GM19351 (cell line): ENCODE data around the gene KLHDC8B.
"Not testable (repeated sequence)": the region's sequence is repeated elsewhere in the genome, so short reads cannot be mapped to it uniquely, and the experiment has no call there.

Experiments
- ATAC-seq: cut with Tn5 transposase; IDR thresholded peaks from one replicate; pipeline ENCODE4 v1.9.1; 2021; ENCODE audit warnings: mild to moderate bottlenecking, moderate library complexity; ENCODE audit not compliant: unreplicated experiment

The KLHDC8B gene

DNA sequence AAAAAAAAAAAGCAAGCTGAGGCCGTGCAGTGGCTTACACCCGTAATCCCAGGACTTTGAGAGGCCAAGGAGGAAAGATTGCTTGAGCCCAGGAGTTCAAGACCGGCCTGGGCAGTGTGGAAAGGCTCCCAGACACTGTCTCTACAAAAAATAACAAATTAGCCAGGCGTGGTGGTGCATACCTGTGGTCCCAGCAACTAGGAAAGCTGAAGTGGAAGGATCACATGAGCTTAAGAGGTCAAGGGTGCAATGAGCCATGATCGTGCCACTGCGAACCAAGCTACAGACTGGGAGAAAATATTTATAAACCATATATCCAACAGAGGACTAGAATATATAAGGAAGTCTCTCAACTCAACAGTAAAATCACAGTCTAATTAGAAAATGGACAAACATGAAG, 10.0 kb downstream of the KLHDC8B start:
- ATAC-seq: no peak

DNA sequence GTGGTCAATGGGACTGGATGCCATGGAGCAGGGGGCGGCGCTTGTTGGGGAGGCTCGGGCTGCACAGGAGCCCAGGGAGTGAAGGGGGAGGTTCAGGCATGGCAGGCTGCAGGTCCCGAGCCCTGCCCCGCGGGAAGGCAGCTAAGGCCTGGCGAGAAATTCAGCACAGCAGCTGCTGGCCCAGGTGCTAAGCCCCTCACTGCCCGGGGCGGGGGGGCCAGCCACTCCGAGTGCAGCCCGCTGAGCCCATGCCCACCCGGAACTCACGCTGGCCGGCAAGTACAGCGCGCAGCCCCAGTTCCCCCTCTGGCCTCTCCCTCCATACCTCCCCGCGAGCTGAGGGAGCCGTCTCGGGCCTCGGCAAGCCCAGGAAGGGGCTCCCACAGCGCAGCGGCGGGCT, 11.3 kb downstream of the KLHDC8B start:
- ATAC-seq: no peak

DNA sequence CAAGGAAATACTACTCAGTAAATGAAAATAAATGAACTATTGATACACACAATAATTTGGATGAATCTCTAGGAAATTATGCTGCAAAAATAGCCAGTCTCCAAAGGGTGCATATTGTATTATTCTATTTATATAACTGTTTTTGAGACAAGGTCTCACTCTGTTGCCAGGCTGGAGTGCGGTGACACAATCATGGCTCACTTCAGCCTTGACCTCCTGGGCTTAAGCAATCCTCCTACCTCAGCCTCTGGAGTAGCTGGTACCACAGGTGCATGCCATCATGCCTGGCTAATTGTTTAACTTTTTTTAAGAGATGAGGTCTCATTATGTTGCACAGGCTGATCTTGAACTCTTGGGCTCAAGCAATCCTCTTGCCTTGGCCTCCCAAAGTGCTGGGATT, 12.5 kb downstream of the KLHDC8B start:
- ATAC-seq: no peak

DNA sequence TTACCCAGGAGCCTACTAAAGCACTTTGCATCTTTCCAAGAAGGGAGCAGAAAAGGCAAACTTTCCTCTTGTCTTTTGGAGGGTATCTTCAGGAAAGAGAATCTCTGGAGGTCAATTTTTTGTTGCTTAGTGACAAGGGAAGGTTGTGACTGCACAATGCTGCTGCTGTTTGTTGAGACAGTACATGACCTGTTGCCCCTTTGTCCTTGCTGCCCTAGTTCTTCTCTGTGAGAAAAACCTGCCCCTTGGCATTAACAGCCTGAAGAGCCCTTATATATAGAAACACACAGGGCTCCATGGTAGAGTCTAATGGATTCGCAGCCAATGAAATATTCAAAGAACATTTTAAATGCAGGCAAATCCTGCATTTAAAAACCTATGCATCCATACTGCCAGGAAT, 20.3 kb downstream of the KLHDC8B start:
- ATAC-seq: no peak

DNA sequence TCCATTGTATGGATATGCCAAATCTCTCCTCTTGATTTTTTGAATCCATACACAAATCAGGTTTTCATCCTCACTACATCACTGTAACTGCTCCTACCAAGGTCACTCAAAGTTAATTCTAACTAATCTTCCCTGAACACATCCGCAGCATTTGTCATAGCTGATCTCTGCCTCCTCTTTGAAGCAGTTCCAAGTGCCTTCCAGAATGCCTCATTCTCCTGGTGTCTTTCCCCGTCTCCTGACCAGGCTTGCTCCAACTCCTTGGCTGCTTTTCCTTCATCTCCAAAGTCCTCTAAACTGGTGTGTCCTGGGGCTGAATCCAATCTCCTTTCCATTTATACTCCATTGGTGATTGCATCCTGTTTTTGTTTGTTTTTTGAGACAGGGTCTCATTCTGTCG, 26.8 kb downstream of the KLHDC8B start:
- no peak for ATAC-seq

DNA sequence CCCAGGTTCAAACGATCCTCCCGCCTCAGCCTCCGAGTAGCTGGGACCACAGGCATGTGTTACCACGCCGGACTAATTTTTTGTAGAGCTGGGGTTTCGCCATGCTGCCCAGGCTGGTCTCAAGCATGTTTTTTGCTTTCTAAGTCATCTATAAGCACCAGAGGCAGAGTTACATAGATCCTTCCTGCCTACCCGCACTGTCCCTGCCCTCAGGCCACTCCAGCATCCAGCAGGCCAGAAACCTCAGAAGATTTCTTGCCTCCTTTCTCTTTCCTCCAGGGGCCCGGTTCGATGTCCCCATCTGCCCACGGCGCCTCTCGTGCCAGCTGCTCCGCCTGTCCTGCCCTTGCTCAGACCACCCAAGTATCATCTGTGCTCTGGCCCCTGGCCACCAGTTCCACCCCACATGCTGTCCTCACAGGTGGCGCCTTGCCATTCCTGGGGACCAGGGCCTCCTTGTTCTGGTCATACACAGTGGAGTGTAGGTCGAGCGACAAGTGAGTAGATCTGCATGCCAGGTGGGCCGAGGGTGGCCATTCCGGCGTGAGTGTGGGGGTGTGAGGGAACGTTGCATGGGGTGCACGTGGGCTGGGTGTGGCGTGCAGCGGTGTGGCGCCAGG, 27.3 kb downstream of the KLHDC8B start:
- ATAC-seq: no peak

DNA sequence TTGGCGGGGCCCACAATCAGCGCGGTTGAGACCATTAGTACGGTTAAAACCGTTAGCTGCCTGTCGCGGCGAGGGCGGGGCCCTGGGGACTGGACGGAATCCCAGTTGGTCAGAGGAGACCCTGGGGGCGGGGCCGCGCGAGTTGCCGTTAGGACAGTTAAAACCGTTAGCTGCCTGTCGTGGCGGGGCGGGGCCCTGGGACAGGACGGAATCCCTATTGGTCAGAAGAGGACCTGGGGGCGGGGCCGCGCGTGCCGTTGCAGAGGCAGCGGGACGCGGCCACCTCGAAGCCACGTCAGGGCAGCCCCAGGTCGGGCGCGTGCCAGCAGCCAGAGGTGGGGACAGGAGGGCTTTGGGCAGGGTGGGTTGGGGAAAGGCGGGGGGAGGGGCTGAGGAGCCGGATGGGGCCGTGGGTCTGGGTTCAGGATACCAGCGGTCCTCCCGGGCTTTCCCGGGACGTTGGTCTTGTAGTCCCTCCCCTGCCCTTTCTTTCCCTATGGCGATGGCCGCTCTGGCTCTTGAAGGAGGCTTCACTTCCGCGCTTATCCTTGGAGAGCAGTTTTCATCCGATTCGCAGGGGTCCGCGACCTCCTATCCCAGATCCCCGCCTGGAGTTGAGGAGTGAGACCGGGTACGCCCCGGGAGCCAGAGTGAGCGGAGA, 28.0 kb downstream of the KLHDC8B start:
- ATAC-seq: no peak

DNA sequence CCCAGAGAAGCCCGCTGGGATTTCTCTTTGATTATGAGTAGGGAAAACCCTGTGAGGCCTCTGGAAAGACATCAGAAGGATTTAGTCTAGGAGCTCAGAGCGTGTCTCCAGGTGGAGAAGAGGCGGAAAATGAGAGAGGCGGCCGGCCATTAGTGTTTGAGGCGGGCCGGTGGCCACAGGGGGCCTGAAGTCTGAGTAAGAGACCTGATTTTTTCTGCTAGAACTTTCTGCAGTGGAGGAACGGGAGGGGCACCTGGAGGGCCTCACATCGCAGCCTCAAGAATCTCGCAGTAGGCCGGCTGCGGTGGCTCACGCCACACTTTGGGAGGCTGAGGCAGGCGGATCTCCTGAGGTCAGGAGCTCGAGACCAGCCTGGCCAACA, 28.5 kb downstream of the KLHDC8B start:
- no peak for ATAC-seq

DNA sequence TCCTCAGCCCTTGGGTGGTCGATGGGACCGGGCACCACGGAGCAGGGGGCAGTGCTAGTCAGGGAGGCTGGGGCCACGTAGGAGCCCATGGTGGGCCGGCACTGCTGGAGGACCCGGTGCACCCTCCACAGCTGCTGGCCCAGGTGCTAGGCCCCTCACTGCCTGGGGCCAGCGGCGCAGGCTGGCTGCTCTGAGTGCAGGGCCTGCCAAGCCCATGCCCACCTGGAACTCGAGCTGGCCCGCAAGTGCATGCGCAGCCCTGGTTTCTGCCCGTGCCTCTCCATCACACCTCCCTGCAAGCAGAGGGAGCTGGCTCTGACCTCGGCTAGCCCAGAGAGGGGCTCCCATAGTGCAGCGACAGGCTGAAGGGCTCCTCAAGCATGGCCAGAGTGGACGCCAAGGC, 42.1 kb downstream of the KLHDC8B start:
- ATAC-seq: no peak

DNA sequence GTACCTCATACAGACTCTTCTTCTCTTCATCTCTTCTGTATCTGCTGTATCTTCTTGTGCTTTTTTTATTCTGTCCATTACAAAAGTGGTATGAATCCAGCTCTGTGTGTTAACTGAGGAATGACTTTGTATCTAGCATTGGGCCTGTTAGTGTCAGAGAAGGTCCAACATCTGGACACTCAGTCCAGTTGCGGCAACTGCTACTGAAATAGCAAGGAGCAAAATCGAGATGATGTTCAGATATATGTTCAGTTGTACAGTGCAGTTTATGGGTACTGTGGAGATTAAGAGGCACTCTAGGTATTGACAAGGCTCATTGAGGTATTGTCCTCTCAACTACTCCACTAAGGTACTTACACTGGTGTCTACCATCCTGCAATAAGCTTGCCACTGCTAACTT, 42.6 kb downstream of the KLHDC8B start:
- ATAC-seq: no peak

DNA sequence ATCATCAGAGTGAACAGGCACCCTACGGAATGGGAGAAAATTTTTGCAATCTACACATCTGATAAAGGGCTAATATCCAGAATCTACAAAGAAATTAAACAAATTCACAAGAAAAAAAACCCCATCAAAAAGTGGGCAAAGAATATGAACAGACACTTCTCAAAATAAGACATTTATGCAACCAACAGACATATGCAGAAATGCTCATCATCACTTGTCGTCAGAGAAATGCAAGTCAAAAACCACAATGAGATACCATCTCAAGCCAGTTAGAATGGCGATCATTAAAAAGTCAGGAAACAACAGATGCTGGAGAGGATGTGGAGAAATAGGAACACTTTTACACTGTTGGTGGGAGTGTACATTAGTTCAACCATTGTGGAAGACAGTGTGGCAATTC, 45.3 kb downstream of the KLHDC8B start:
- ATAC-seq: not testable (repeated sequence)

DNA sequence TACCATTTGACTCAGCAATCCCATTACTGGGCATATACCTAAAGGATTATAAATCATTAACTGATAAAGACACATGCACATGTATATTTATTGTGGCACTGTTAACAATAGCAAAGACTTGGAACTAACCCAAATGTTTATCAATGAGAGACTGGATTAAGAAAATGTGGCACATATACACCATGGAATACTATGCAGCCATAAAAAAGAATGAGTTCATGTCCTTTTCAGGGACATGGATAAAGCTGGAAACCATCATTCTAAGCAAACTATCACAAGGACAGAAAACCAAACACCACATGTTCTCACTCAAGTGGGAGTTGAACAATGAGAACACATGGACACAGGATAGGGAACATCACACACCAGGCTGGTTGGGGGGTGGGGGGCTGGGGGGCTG, 45.7 kb downstream of the KLHDC8B start:
- ATAC-seq: not testable (repeated sequence)

DNA sequence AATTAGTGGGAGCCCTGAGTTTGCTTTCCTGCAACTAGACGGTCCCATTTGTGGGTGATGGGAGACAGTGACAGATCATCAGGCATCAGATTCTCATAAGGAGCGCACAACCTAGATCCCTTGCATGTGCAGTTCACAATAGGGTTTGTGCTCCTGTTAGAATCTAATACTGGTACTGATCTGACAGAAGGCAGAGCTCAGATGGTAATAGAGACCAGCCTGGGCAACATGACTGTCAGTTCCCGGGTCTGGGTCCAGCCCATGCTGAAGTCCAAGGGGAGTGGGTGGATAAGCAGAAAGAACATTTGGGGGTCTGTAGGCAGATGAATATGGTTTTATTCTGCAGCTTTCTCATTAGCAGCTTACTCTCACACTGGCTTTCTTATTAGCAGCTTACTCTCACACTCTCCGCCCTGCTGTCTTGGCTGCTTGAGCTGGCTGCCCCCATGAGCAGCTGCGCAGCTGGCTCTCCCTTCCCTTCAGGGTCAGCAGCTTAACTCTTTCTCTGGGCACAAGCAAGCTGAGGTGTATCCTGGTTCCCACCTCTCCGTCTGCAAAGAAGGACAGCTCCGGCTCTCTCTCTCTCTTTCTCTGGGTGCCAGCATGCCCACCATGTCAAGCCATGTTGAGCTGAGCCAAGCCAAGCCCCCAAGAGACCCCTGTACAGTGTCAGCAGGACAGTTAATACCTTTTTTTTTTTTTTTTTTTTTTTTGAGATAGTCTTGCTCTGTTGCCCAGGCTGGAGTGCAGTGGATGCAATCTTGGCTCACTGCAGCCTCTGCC, 46.5 kb downstream of the KLHDC8B start:
- ATAC-seq: no peak

DNA sequence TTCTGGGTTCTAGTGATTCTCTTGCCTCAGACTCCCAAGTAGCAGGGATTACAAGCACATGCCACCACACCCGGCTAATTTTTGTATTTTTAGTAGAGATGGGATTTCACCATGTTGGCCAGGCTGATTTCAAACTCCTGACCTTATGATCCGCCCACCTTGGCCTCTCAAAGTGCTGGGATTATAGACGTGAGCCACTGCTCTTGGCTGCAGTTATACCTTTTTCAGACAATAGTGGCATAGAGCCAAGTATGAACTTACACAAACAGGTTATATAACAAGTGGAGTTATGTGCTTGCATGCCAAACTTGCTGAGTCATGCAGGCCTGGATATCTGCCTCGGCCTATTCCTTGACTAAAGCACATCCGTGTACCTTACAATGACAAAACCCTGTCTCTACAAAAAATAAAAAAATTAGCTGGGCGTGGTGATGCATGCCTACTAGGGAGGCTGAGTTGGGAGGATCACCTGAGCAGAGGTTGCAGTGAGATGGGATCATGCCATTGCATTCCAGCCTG, 47.1 kb downstream of the KLHDC8B start:
- ATAC-seq: not testable (repeated sequence)

DNA sequence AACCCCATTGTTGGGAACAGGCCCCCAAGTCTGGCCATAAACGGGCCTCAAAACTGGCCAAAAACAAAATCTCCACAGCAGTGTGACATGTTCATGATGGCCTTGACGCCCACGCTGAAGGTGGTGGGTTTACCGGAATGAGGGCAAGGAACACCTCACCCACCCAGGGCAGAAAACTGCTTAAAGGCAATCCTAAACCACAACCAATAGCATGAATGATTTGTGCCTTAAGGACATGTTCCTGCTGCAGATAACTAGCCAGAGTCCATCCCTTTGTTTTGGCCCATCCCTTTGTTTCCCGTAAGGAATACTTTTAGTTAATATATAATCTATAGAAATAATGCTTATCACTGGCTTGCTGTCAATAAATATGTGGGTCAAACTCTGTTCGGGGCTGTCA, 47.7 kb downstream of the KLHDC8B start:
- ATAC-seq: no peak

DNA sequence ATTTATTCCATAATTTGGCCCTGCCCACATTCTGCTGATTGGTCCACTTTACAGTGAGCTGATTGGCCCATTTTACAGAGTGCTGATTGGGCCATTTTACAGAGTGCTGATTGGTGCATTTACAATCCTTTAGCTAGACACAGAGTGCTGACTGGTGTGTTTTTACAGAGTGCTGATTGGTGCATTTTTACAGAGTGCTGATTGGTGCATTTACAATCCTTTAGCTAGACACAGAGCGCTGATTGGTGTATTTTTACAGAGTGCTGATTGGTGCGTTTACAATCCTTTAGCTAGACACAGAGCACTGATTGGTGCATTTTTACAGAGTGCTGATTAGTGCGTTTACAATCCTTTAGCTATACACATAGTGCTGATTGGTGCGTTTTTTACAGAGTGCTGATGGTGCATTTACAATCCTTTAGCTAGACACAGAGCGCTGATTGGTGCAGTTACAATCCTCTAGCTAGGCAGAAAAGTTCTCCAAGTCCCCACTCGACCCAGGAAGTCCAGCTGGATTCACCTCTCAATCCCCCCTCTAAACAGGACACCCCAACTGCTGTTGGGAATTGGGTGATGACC, 49.7 kb downstream of the KLHDC8B start:
- ATAC-seq: not testable (repeated sequence)

DNA sequence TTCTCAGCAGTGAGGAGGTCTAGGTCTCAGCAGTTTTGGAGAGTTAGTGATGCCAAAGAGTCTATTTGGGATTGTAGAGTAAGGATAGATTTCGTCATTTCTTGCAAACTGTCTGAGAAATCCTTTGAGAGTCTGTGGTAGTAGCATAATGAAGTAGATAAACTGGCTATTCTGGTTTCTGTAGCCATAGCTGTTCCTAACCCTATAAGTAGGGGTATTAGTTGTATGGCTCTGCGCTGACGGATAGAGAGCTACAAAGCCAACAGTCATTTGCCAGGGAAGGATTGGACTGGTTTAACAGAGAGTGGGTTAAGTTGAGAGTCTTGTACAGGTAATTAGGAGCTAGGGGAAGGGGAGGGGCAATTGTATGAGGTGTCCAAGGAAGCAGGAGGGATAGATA, 50.6 kb downstream of the KLHDC8B start:
- ATAC-seq: no peak
